DOHH2 (cell line): ENCODE data around the gene NUDT3.

Source experiments
- H3F3A ChIP-seq: fragments of 200-600 bp; sonication (generic), shearing (Covaris generic); 2 replicates; pipeline ENCODE4 v1.6.0; 2016; ENCODE audit warnings: antibody characterized with exemption, mild to moderate bottlenecking; ENCODE audit not compliant: control insufficient read depth, insufficient read depth
- H3K27ac ChIP-seq: fragments of 200-600 bp; sonication (generic); 2 replicates; pipeline ENCODE4 v1.5.1; 2014; ENCODE audit warnings: low read depth, mild to moderate bottlenecking, low read length, moderate library complexity
- H3K27me3 ChIP-seq: fragments of 200-600 bp; sonication (generic); 2 replicates; pipeline ENCODE4 v1.6.1; 2014; ENCODE audit warnings: mild to moderate bottlenecking, low read length, mixed read lengths; ENCODE audit not compliant: control insufficient read depth
- H3K36me3 ChIP-seq: fragments of 200-600 bp; sonication (generic); 2 replicates; pipeline ENCODE4 v1.6.1; 2014; ENCODE audit warnings: mild to moderate bottlenecking, low read length, moderate library complexity, mixed read lengths; ENCODE audit not compliant: control insufficient read depth
- H3K4me1 ChIP-seq: fragments of 200-600 bp; sonication (generic); 2 replicates; pipeline ENCODE4 v1.6.1; 2014; ENCODE audit warnings: mild to moderate bottlenecking, low read length, mixed read lengths; ENCODE audit not compliant: control insufficient read depth
- H3K4me2 ChIP-seq: fragments of 200-600 bp; sonication (generic); 2 replicates; pipeline ENCODE4 v1.6.0; 2014; ENCODE audit warnings: mild to moderate bottlenecking, low read length, moderate library complexity
- H3K4me3 ChIP-seq: fragments of 200-600 bp; sonication (generic); 2 replicates; pipeline ENCODE4 v1.5.1; 2014; ENCODE audit warnings: mild to moderate bottlenecking, low read length, mixed read lengths
- H3K79me2 ChIP-seq: fragments of 200-600 bp; sonication (generic); 2 replicates; pipeline ENCODE4 v1.6.1; 2014; ENCODE audit warnings: mild to moderate bottlenecking, low read length, mixed read lengths; ENCODE audit not compliant: control insufficient read depth
- H3K9me2 ChIP-seq: fragments of 200-600 bp; sonication (generic); replicated peaks from 2 replicates; pipeline ENCODE4 v1.6.1; 2014; ENCODE audit warnings: mild to moderate bottlenecking, low read length, mixed read lengths; ENCODE audit not compliant: control insufficient read depth
- H3K9me3 ChIP-seq: fragments of 200-600 bp; sonication (generic); 2 replicates; pipeline ENCODE4 v1.6.1; 2014; ENCODE audit warnings: antibody characterized with exemption, low read length, mixed read lengths; ENCODE audit not compliant: control insufficient read depth, insufficient read depth
- H4K20me1 ChIP-seq: fragments of 200-600 bp; sonication (generic); 2 replicates; pipeline ENCODE4 v1.6.0; 2014; ENCODE audit warnings: low read depth, mild to moderate bottlenecking, antibody characterized with exemption, low read length, moderate library complexity; ENCODE audit not compliant: control insufficient read depth, insufficient read depth
- CTCF ChIP-seq: fragments of 200-600 bp; sonication (generic); IDR thresholded peaks from one replicate; pipeline ENCODE4 v1.5.1; 2014; ENCODE audit warnings: antibody characterized with exemption, mild to moderate bottlenecking, low read depth, low read length; ENCODE audit not compliant: poor library complexity, severe bottlenecking
- EZH2phosphoT487 ChIP-seq: fragments of 200-600 bp; sonication (generic); IDR thresholded peaks from 2 replicates; pipeline ENCODE4 v1.6.1; 2017; ENCODE audit warnings: borderline replicate concordance, mild to moderate bottlenecking, antibody characterized with exemption, low read length, moderate library complexity, mixed read lengths

Gene NUDT3

GRCh38 chr6:34235307-34236130, 156.9 kb downstream of the NUDT3 start:
- Histone ChIP-seq H3K9me2 (no peaks in the 10 kb centered on the region), H3K4me3 (peak overlapping the region; percentile 82), H3K79me2 (peaks cover 40% of the 10 kb centered on the region), H3F3A (peaks cover 40% of the 10 kb centered on the region), H3K4me1 (peaks cover 40% of the 10 kb centered on the region), H3K27me3 (no peaks in the 10 kb centered on the region), H3K4me2 (peak overlapping the region; percentile 95), H3K9me3 (no peaks in the 10 kb centered on the region), H4K20me1 (peaks cover 19% of the 10 kb centered on the region; the same call in 1 of the 2 replicates), H3K36me3 (peaks cover 33% of the 10 kb centered on the region), H3K27ac (peak overlapping the region; percentile 86)
- no peak for TF ChIP-seq CTCF
- TF ChIP-seq EZH2phosphoT487: no peak

- peaks cover 33% of the 10 kb centered on the region for H3F3A ChIP-seq
- peak overlapping the region; percentile 95 for H3K4me2 ChIP-seq
- peaks cover 32% of the 10 kb centered on the region for H3K79me2 ChIP-seq
- peaks cover 11% of the 10 kb centered on the region; the same call in 1 of the 2 replicates for H4K20me1 ChIP-seq
- no peaks in the 10 kb centered on the region for H3K27me3 ChIP-seq
- H3K36me3 ChIP-seq: peaks cover 26% of the 10 kb centered on the region
- peaks cover 33% of the 10 kb centered on the region for H3K4me1 ChIP-seq
- no peak overlapping the region for H3K27ac ChIP-seq
- no peaks in the 10 kb centered on the region for H3K9me3 ChIP-seq
- H3K9me2 ChIP-seq: no peaks in the 10 kb centered on the region
- no peak for TF ChIP-seq EZH2phosphoT487
- no peak overlapping the region for H3K4me3 ChIP-seq
Observed at GRCh38 chr6:34234667-34235306, 157.7 kb downstream of the NUDT3 start.

- H3K4me3 ChIP-seq: no peak overlapping the region
- peaks cover 17% of the 10 kb centered on the region for H3K36me3 ChIP-seq
- no peaks in the 10 kb centered on the region for H3K9me3 ChIP-seq
- peaks cover 23% of the 10 kb centered on the region for H3K79me2 ChIP-seq
- H3F3A ChIP-seq: peaks cover 24% of the 10 kb centered on the region
- no peak overlapping the region for H3K4me2 ChIP-seq
- H3K27me3 ChIP-seq: no peaks in the 10 kb centered on the region
- TF ChIP-seq EZH2phosphoT487 (no peak), CTCF (no peak)
- H4K20me1 ChIP-seq: peaks cover 2% of the 10 kb centered on the region; the same call in 1 of the 2 replicates
- no peaks in the 10 kb centered on the region for H3K9me2 ChIP-seq
- no peak overlapping the region for H3K27ac ChIP-seq
- peaks cover 27% of the 10 kb centered on the region for H3K4me1 ChIP-seq
Observed at GRCh38 chr6:34233867-34234266, 158.6 kb downstream of the NUDT3 start.

GRCh38 chr6:34232901-34233300, 159.6 kb downstream of the NUDT3 start:
- H3F3A ChIP-seq: peaks cover 21% of the 10 kb centered on the region
- peaks cover 25% of the 10 kb centered on the region for H3K4me1 ChIP-seq
- no peak overlapping the region for H3K4me2 ChIP-seq
- no peaks in the 10 kb centered on the region for H3K9me2 ChIP-seq
- H3K9me3 ChIP-seq: no peaks in the 10 kb centered on the region
- no peaks in the 10 kb centered on the region for H4K20me1 ChIP-seq
- TF ChIP-seq EZH2phosphoT487: no peak
- no peak for TF ChIP-seq CTCF
- H3K27me3 ChIP-seq: no peaks in the 10 kb centered on the region
- H3K27ac ChIP-seq: no peak overlapping the region
- peaks cover 7% of the 10 kb centered on the region for H3K36me3 ChIP-seq
- no peak overlapping the region for H3K4me3 ChIP-seq
- peaks cover 14% of the 10 kb centered on the region for H3K79me2 ChIP-seq
